Tibial nerve (tissue), 4 donors: ENCODE results near the gene TCHH. TPM values are rescaled to one million over a fixed set of nuclear protein-coding genes. Genes with fewer than 3 reads are reported as not detected.
"Not testable (repeated sequence)": the region's sequence is repeated elsewhere in the genome, so short reads cannot be mapped to it uniquely, and the experiment has no call there.

ENCODE experiments used
- DNase-seq, 2 donors: peaks; one replicate each; pipeline ENCODE4 v3.0.0-alpha.2; 2019; ENCODE audit warnings: low spot score in 2 of 2
- H3K27ac ChIP-seq, 4 donors: fragments of 200-600 bp; sonication (generic) in 3 of 4; one replicate each; pipeline ENCODE4 v1.5.1; 2017 to 2019; ENCODE audit warnings: mild to moderate bottlenecking in 1 of 4
- H3K27me3 ChIP-seq, 2 donors: fragments of 200-600 bp; sonication (generic) in 1 of 2; one replicate each; pipeline versions ENCODE4 v1.5.1 to v1.6.0; 2017 to 2019
- H3K36me3 ChIP-seq, 3 donors: fragments of 200-600 bp; sonication (generic); one replicate each; pipeline ENCODE4 v1.5.1; 2018 to 2019
- H3K4me1 ChIP-seq, 4 donors: fragments of 200-600 bp; sonication (generic) in 3 of 4; one replicate each; pipeline ENCODE4 v1.5.1; 2017 to 2019
- H3K4me3 ChIP-seq, 4 donors: fragments of 200-600 bp; sonication (generic) in 3 of 4; one replicate each; pipeline ENCODE4 v1.5.1; 2017 to 2019; ENCODE audit warnings: mild to moderate bottlenecking in 1 of 4, moderate library complexity in 1 of 4
- H3K9me3 ChIP-seq, 4 donors: fragments of 200-600 bp; sonication (generic) in 3 of 4; one replicate each; pipeline ENCODE4 v1.5.1; 2017 to 2019
- EP300 ChIP-seq, 2 donors: sonication (generic); formaldehyde crosslinking; IDR thresholded peaks; one replicate each; pipeline ENCODE4 v1.6.1; 2017; ENCODE audit warnings: antibody characterized with exemption in 2 of 2, mild to moderate bottlenecking in 1 of 2
- POLR2A ChIP-seq, 2 donors: fragments of 450-650 bp; IDR thresholded peaks; one replicate each; pipeline ENCODE4 v1.6.1; 2017; ENCODE audit warnings: antibody characterized with exemption in 2 of 2, mild to moderate bottlenecking in 2 of 2, moderate library complexity in 2 of 2
- WGBS, 2 donors: methylation state at CpG; one replicate each; pipeline ENCODE4 v1.1.5; 2018; 5-methylcytosine and 5-hydroxymethylcytosine counted together
- total RNA-seq, 4 donors: library from RNA; depleted of rRNA; stranded (reverse); fragments of >200 nt; gene quantifications; one replicate each; pipeline ENCODE4 v1.1.0, GENCODE V29; 2016
- TF ChIP-seq, protein P1 (sequence below), 5 experiments: fragments of 200-600 bp in 3 of 5; fragments of 450-650 bp in 2 of 5; sonication (generic) in 3 of 5; IDR thresholded peaks; one replicate each; pipeline ENCODE4 v1.5.1; 2016 to 2019; ENCODE audit warnings: antibody characterized with exemption in 5 of 5, mild to moderate bottlenecking in 3 of 5, moderate library complexity in 2 of 5

TCHH gene
- total RNA-seq, 4 donors from 2014 or later, result under 0.01 to 0.60 (median 0.22) TPM; not detected in 1

DNA sequence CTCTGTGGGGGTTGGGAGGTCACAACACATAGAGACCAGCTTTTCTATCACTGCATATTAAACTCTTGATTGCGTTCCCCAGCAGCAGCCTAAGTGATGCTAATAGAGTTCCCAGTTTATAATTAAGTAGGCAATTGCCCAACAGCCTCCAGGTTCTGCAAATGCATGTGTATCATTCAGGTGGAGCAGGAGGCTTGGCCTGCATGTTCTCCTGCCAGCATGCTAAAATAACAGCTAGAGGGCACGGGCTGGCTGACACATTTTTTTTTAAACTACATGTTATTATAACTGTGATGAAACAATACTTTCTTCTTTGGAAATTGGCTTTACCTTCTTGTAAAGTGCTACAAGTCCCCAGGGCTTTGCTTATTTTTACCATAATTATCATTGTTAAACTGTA lies 10.4 kb downstream of the TCHH start:
- H3K36me3 ChIP-seq, result no peaks in the 10 kb centered on the region
- peaks cover 0 to 23% (median 3%) of the 10 kb centered on the region in 4 donors for H3K4me1 ChIP-seq
- peaks cover 0 to 23% (median 2%) of the 10 kb centered on the region in 4 donors for H3K9me3 ChIP-seq
- TF ChIP-seq EP300 (IDR thresholded peaks at IDR 0.05), result no peak
- TF ChIP-seq, protein P1, sequence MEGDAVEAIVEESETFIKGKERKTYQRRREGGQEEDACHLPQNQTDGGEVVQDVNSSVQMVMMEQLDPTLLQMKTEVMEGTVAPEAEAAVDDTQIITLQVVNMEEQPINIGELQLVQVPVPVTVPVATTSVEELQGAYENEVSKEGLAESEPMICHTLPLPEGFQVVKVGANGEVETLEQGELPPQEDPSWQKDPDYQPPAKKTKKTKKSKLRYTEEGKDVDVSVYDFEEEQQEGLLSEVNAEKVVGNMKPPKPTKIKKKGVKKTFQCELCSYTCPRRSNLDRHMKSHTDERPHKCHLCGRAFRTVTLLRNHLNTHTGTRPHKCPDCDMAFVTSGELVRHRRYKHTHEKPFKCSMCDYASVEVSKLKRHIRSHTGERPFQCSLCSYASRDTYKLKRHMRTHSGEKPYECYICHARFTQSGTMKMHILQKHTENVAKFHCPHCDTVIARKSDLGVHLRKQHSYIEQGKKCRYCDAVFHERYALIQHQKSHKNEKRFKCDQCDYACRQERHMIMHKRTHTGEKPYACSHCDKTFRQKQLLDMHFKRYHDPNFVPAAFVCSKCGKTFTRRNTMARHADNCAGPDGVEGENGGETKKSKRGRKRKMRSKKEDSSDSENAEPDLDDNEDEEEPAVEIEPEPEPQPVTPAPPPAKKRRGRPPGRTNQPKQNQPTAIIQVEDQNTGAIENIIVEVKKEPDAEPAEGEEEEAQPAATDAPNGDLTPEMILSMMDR (IDR thresholded peaks at IDR 0.05), result no peak
- TF ChIP-seq POLR2A (IDR thresholded peaks at IDR 0.05), result no peak
- DNase-seq, result no peak
- no peak overlapping the region for H3K27ac ChIP-seq
- WGBS, 2 donors, result 35 to 43% methylated on average over 2 of the region's 2 CpGs
- peaks cover 0 to 67% of the 10 kb centered on the region in 2 donors for H3K27me3 ChIP-seq
- no peak overlapping the region for H3K4me3 ChIP-seq

DNA sequence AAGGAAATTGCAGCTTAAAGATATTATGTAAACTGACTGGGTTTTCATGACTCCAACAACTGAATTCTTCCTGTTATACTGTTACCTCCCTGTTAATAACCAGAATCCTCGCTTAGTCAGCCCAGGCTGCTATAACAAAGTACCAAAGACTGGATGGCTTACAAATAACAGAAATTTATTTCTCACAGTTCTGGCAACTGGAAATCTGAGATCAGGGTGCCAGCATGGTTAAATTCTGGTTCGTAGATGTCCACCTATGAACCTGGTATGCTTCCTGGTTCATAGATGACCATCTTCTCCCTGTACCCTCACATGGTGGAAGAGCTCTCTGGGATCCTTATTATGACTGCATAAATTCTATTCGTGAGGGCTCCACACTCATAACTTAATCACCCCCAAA lies 18.3 kb downstream of the TCHH start:
- WGBS, 2 donors, result 65 to 67% methylated on average over 3 of the region's 3 CpGs
- TF ChIP-seq, protein P1 (IDR thresholded peaks at IDR 0.05), result no peak
- no peak for TF ChIP-seq POLR2A (IDR thresholded peaks at IDR 0.05)
- no peak for TF ChIP-seq EP300 (IDR thresholded peaks at IDR 0.05)
- Histone ChIP-seq H3K36me3 (no peaks in the 10 kb centered on the region), H3K27me3 (no peaks in the 10 kb centered on the region), H3K4me1 (no peaks in the 10 kb centered on the region), H3K9me3 (peaks cover 0 to 25% (median 6%) of the 10 kb centered on the region in 4 donors), H3K27ac (no peak overlapping the region), H3K4me3 (no peak overlapping the region)
- no peak for DNase-seq

DNA sequence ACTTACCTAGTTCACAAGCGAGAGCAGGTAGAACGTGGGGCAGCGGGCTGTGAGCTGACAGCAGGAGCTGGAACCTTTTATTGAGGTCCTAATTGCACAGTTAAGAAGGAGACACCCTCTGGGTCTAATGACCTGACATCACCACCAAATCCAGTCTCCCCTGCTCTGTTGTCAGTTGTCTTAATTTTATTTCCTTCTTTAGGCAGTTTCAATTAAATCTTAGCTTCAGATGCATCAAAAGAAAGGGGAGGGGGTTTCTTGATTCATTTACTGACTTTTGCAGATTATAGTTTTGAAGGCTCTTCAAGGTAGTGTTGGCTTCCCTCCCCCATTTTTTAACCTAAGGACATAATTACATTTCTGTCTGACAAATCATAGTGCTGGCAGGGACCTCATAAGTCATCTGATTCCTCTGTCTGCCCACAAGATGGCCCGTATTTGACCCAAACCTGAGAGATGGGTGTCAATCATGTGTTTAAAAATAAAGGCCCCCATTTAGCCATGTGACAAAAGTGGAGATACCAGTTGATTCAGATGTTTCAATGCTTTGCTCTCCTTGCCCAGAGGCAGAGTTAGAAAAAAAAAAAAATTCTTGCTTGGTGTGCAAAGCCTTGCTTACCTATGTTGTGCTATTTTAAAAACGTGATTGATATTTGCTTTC lies 26.1 kb downstream of the TCHH start, which contains the start of gene TCHHL1:
TSS of gene TCHHL1 (minus strand) at position 51 of the 661 bp plus-strand sequence. CDS start 921 bp downstream, outside the sequence.
- H3K36me3 ChIP-seq, result no peaks in the 10 kb centered on the region
- H3K4me3 ChIP-seq, result no peak within 1 kb of the TSS
- H3K27ac ChIP-seq, result no peak within 1 kb of the TSS
- H3K27me3 ChIP-seq, result no peaks in the 10 kb centered on the region
- TF ChIP-seq, protein P1 (IDR thresholded peaks at IDR 0.05), result no peak
- TF ChIP-seq POLR2A (IDR thresholded peaks at IDR 0.05), result no peak
- DNase-seq, result no peak
- H3K4me1 ChIP-seq, result no peaks in the 10 kb centered on the region
- WGBS, 2 donors, result 66% methylated on average over 5 of the region's 5 CpGs
- H3K9me3 ChIP-seq, result peaks cover 0 to 17% (median 6%) of the 10 kb centered on the region in 4 donors

DNA sequence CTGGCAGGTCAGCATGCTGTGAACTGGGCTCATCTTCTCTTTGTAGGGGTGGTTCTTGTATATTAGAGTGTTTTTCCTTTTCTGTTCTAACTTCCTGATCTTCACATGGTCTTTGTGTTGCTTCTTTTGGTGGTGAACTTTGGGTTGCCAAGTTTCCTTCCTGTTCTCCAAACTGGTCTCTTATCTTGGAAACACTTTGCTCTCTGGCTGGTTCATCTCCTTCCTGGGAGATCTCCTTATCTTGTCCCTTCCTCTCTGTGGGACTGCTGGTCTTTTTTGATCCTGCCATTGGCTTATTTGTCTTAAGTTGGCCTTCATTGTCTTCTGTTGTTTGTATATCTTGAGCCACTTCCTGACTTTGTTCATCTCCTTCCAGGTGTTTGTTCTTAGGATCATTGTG lies 28.5 kb downstream of the TCHH start:
- TF ChIP-seq EP300 (IDR thresholded peaks at IDR 0.05) (no peak), POLR2A (IDR thresholded peaks at IDR 0.05) (no peak)
- TF ChIP-seq, protein P1 (IDR thresholded peaks at IDR 0.05), result no peak
- Histone ChIP-seq H3K27me3 (no peaks in the 10 kb centered on the region), H3K9me3 (peaks cover 0 to 3% (median 0%) of the 10 kb centered on the region in 4 donors), H3K4me1 (no peaks in the 10 kb centered on the region), H3K4me3 (no peak overlapping the region), H3K36me3 (no peaks in the 10 kb centered on the region), H3K27ac (no peak overlapping the region)
- DNase-seq, result no peak

DNA sequence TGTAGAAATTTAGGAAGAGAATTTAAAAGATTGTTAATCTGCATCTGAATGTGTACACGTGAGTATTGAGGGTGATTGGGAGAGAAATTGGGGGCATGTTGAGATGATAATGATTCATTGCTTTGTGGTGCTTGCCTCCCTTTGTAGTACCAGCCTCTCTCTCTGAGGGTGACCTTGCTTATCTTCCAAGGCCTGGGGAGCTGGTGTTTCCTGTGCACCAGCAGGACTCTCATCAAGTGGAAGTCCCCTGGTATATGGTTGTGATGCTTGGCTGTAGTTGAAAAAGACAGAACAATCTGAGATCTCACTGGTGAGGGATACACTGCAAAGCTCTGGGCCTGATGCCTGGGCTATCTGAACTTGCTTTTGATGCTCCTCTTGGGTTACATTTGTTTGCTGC lies 30.4 kb downstream of the TCHH start:
- H3K27me3 ChIP-seq, result no peaks in the 10 kb centered on the region
- no peaks in the 10 kb centered on the region for H3K4me1 ChIP-seq
- H3K9me3 ChIP-seq, result peaks cover 0 to 3% (median 0%) of the 10 kb centered on the region in 4 donors
- 29 to 39% methylated on average over 1 of the region's 1 CpG for WGBS, 2 donors
- no peak overlapping the region for H3K4me3 ChIP-seq
- TF ChIP-seq, protein P1 (IDR thresholded peaks at IDR 0.05), result no peak
- TF ChIP-seq POLR2A (IDR thresholded peaks at IDR 0.05) (no peak), EP300 (IDR thresholded peaks at IDR 0.05) (no peak)
- DNase-seq, result no peak
- H3K36me3 ChIP-seq, result no peaks in the 10 kb centered on the region
- no peak overlapping the region for H3K27ac ChIP-seq

DNA sequence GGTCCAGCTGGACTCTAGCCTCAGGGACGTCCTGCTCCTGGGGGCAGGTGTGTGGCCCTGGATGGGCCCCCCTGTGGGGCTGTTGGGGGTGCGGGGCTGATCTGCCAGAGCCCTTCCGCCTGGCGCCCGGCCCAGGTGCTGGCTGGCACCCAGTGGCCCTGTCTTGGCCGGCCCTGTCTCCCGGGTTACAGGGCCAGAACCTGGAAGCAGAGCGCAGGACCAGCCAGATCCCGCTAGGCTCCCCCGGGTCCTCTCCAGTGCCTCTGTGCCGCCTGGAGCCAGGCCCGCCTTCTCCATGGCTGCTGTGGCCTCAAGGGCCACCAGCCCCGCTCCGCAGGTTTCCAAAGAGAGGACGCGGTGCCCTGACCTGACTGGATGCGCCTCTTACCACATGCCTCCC lies 34.2 kb downstream of the TCHH start:
- not testable (repeated sequence) for H3K27ac ChIP-seq, H3K36me3 ChIP-seq, H3K27me3 ChIP-seq, H3K4me3 ChIP-seq, DNase-seq, H3K9me3 ChIP-seq, H3K4me1 ChIP-seq
- 84 to 87% methylated on average over 8 to 17 of the region's 17 CpGs for WGBS, 2 donors

DNA sequence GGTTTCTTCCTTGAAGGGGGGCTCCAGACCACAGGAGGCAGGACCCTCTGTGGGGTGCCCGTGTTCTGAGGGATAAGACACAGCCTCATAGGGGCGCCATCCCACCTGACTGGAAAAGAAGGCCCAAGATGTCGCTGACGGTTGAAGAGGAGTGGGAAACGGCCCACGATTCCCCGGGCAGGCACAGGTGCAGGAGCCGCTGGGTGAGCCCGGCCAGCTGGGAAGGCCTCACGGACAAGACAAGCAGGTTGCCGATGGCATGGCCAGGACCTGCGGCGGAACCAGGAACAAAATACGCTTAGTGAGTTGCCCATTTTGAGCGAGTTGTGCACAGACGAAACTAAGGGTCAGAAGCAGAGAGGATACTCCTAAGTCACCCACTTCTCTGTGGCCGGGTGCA lies 34.8 kb downstream of the TCHH start:
- H3K9me3 ChIP-seq, H3K27ac ChIP-seq, H3K4me3 ChIP-seq, H3K36me3 ChIP-seq, H3K4me1 ChIP-seq, DNase-seq, H3K27me3 ChIP-seq: not testable (repeated sequence)
- 88 to 90% methylated on average over 17 of the region's 17 CpGs for WGBS, 2 donors
